OCI-LY7 (cell line): ENCODE results near the gene ACOX1. TPM values are rescaled to one million over a fixed set of nuclear protein-coding genes. Genes with fewer than 3 reads are reported as not detected.

Experiments used
- BruUV-seq: library from RNA; stranded (reverse); fragments of 400-500 nt; replicated peaks from 2 replicates; lab custom pipeline; 2021; lab: Mats Ljungman, UMichigan
- CTCF ChIA-PET: fragments of 300-600 bp; sonication (Branson Sonifier 250); formaldehyde crosslinking; loops from one replicate; lab custom pipeline; 2022; ENCODE audit warnings: antibody characterized with exemption; ENCODE audit not compliant: unreplicated experiment; lab: Charles Lee
- POLR2A ChIA-PET: fragments of 300-600 bp; sonication (Branson Sonifier 250); formaldehyde crosslinking; loops from one replicate; lab custom pipeline; 2022; ENCODE audit warnings: antibody characterized with exemption; lab: Charles Lee
- DNase-seq: peaks from one replicate; pipeline ENCODE4 v3.0.0-alpha.2; 2015; ENCODE audit warnings: low spot score
- H2AFZ ChIP-seq: fragments of 200-600 bp; sonication (generic), shearing (Covaris generic); 2 replicates; pipeline ENCODE4 v1.6.1; 2014; ENCODE audit warnings: mild to moderate bottlenecking, antibody characterized with exemption, low read length, moderate library complexity
- H3K27ac ChIP-seq: fragments of 200-600 bp; sonication (generic); 2 replicates; pipeline ENCODE4 v1.5.1; 2014; ENCODE audit warnings: mixed run types, low read depth, mild to moderate bottlenecking, moderate library complexity, low read length, inconsistent platforms; ENCODE audit not compliant: poor library complexity, severe bottlenecking
- H3K36me3 ChIP-seq: fragments of 200-600 bp; sonication (generic); 2 replicates; pipeline ENCODE4 v1.6.1; 2014; ENCODE audit warnings: mild to moderate bottlenecking, antibody characterized with exemption, low read length, moderate library complexity, mixed read lengths; ENCODE audit not compliant: insufficient read depth
- H3K4me1 ChIP-seq: fragments of 200-600 bp; sonication (generic); 2 replicates; pipeline ENCODE4 v1.5.1; 2014; ENCODE audit warnings: mild to moderate bottlenecking, low read length; ENCODE audit not compliant: insufficient read depth, poor library complexity, severe bottlenecking
- H3K4me2 ChIP-seq: fragments of 200-600 bp; sonication (generic); 2 replicates; pipeline ENCODE4 v1.6.1; 2014; ENCODE audit warnings: mild to moderate bottlenecking, low read length
- H3K4me3 ChIP-seq: fragments of 200-600 bp; sonication (generic); 2 replicates; pipeline ENCODE4 v1.5.1; 2014; ENCODE audit warnings: mild to moderate bottlenecking, low read depth, low read length; ENCODE audit not compliant: poor library complexity, severe bottlenecking
- H3K79me2 ChIP-seq: fragments of 200-600 bp; sonication (generic); 2 replicates; pipeline ENCODE4 v1.6.1; 2016; ENCODE audit warnings: low read depth, mild to moderate bottlenecking, low read length, moderate library complexity, mixed read lengths; ENCODE audit not compliant: insufficient read depth
- H3K9me2 ChIP-seq: fragments of 200-600 bp; sonication (generic); 2 replicates; pipeline ENCODE4 v1.6.1; 2016; ENCODE audit warnings: mild to moderate bottlenecking, low read length, mixed read lengths; ENCODE audit not compliant: insufficient read depth
- H3K9me3 ChIP-seq: fragments of 200-600 bp; sonication (generic); 2 replicates; pipeline ENCODE4 v1.6.1; 2014; ENCODE audit warnings: mild to moderate bottlenecking, mixed run types, low read length, mixed read lengths
- H4K20me1 ChIP-seq: fragments of 200-600 bp; sonication (generic); 2 replicates; pipeline ENCODE4 v1.6.1; 2014; ENCODE audit warnings: mild to moderate bottlenecking, antibody characterized with exemption, low read length, moderate library complexity, mixed read lengths; ENCODE audit not compliant: insufficient read depth
- CTCF ChIP-seq: fragments of 200-600 bp; sonication (generic); conservative IDR thresholded peaks from 2 replicates; pipeline ENCODE4 v1.5.1; 2014; ENCODE audit warnings: mild to moderate bottlenecking, antibody characterized with exemption, low read length, moderate library complexity, mixed read lengths
- EZH2phosphoT487 ChIP-seq: fragments of 200-600 bp; sonication (generic); IDR thresholded peaks from 2 replicates; pipeline ENCODE4 v1.6.1; 2018; ENCODE audit warnings: low read depth, borderline replicate concordance, mild to moderate bottlenecking, mixed run types, antibody characterized with exemption, low read length, moderate library complexity, mixed read lengths
- intact Hi-C: fragments of 100-400 bp; cut with micrococcal nuclease; formaldehyde crosslinking; loops from one replicate; pipeline ENCODE4 v1.10.0; 2022; ENCODE audit not compliant: unreplicated experiment
- total RNA-seq, 2 experiments: library from RNA; depleted of rRNA in 1 of 2; stranded (reverse); fragments of >200 nt in 1 of 2; shearing (Covaris generic) in 1 of 2; gene quantifications; 2 replicates each; pipeline ENCODE4 v1.2.3, GENCODE V29; 2014 to 2022

Gene ACOX1
- total RNA-seq, 2 experiments from 2014 or later = 22.6 to 34.6 TPM

GRCh38 chr17:75892556-75893224 lies 86.3 kb downstream of the ACOX1 start:
- H3K9me3 ChIP-seq = no peaks in the 10 kb centered on the region
- ChIA-PET CTCF (interaction anchor here (0.5 kb wide), 1 partner anchor 48 kb away, joined by 9 read pairs; the partner anchor contains the start of gene UNC13D), POLR2A (interaction anchor here (0.6 kb wide), 1 partner anchor 88 kb away, joined by 3 read pairs; no protein-coding TSS in a partner anchor)
- no peak overlapping the region for H3K4me2 ChIP-seq
- no TSS peak for BruUV-seq
- peaks cover 43% of the 10 kb centered on the region for H3K36me3 ChIP-seq
- no peaks in the 10 kb centered on the region for H4K20me1 ChIP-seq
- no peak for DNase-seq
- no peaks in the 10 kb centered on the region for H3K9me2 ChIP-seq
- H3K4me1 ChIP-seq = peaks cover 23% of the 10 kb centered on the region
- TF ChIP-seq CTCF (no peak), EZH2phosphoT487 (no peak)
- no peak overlapping the region for H2AFZ ChIP-seq
- no peak overlapping the region for H3K4me3 ChIP-seq
- H3K27ac ChIP-seq = no peak overlapping the region
- peaks cover 20% of the 10 kb centered on the region for H3K79me2 ChIP-seq
- intact Hi-C loops = no loop called here

DNA sequence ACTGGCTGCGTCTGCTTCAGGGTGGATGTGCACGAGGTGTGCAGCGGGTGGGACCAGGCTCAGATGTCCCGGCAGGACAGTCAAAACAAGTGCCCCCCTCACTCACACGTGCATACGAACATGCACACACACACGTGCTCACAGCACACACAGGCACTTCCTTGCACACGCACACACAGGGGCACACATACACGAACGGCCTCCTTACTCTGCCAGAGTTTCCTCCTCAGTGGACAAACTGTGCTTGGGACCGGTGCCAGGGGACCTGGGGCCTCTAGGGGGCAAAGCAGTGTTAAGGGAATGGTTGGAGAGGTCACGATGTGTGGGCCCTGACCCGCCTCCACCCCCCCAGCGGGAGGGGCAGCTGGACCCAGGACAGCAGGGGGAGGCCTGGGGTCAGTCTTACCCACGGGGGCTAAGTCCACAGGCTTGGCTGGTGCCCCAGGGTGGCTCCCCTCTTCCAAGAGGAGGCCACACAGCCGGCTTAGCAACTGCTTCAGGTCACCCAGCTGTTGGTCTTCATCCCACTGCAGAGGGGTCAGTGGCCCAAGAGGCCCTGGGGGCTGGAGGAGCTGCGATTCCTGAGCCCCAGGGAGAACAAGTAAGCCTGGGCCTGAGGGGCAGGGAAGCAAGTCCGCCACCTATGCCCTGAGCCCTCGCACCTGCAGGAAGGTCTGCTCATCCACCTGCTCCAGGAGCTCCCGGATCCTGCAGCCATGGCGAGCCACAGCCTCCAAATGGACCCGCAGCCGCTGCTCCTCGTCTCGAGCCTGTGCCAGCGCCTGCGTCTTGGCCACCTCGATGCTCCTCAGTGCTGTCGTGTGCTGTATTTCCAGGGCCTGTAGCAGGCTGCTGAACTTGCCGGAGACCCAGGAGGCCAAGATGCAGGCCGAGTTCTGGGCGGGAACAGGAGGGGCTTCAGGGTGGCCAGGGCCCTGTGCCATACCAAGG lies 87.1 kb downstream of the ACOX1 start:
- CTCF ChIA-PET = interaction anchor here (0.5 to 0.8 kb wide), 2 partner anchors 48 to 203 kb away, joined by 4 to 9 read pairs; partner anchors contain the start of gene UNC13D
- Histone ChIP-seq H3K4me1 (peaks cover 16% of the 10 kb centered on the region), H3K4me3 (no peak overlapping the region), H3K79me2 (peaks cover 20% of the 10 kb centered on the region), H4K20me1 (no peaks in the 10 kb centered on the region), H3K27ac (no peak overlapping the region), H3K36me3 (peaks cover 38% of the 10 kb centered on the region), H3K4me2 (no peak overlapping the region), H2AFZ (no peak overlapping the region), H3K9me2 (no peaks in the 10 kb centered on the region), H3K9me3 (no peaks in the 10 kb centered on the region)
- intact Hi-C loops = no loop called here
- BruUV-seq = no TSS peak
- no peak for DNase-seq
- no peak for TF ChIP-seq CTCF
- no peak for TF ChIP-seq EZH2phosphoT487
- POLR2A ChIA-PET = no interaction called here

Other genes starting within 250 kb of the ACOX1 start
- gene GALK1, start 214.0 kb downstream of the ACOX1 start, total RNA-seq (2014; rRNA removed; shearing (Covaris generic)) = 88.2 and 99.4 TPM in 2 replicates
- 74.8 and 76.5 TPM in 2 replicates for gene GALK1, start 214.0 kb downstream of the ACOX1 start, total RNA-seq (2022)
- gene UNK, start 194.4 kb downstream of the ACOX1 start, total RNA-seq (2014; rRNA removed; shearing (Covaris generic)) = 41.5 and 44.0 TPM in 2 replicates
- gene UNK, start 194.4 kb downstream of the ACOX1 start, total RNA-seq (2022) = 67.6 and 77.3 TPM in 2 replicates
- 7.1 and 8.0 TPM in 2 replicates for gene UNC13D, start 134.8 kb downstream of the ACOX1 start, total RNA-seq (2014; rRNA removed; shearing (Covaris generic))
- gene UNC13D, start 134.8 kb downstream of the ACOX1 start, total RNA-seq (2022) = 12.2 and 17.8 TPM in 2 replicates
- 24.1 and 29.9 TPM in 2 replicates for gene WBP2, start 123.8 kb downstream of the ACOX1 start, total RNA-seq (2014; rRNA removed; shearing (Covaris generic))
- gene WBP2, start 123.8 kb downstream of the ACOX1 start, total RNA-seq (2022) = 117 and 123 TPM in 2 replicates
- 32.7 and 41.9 TPM in 2 replicates for gene TRIM47, start 100.6 kb downstream of the ACOX1 start, total RNA-seq (2014; rRNA removed; shearing (Covaris generic))
- gene TRIM47, start 100.6 kb downstream of the ACOX1 start, total RNA-seq (2022) = 21.6 and 25.9 TPM in 2 replicates
- 45.0 and 54.2 TPM in 2 replicates for gene TRIM65, start 82.2 kb downstream of the ACOX1 start, total RNA-seq (2014; rRNA removed; shearing (Covaris generic))
- 60.4 and 62.9 TPM in 2 replicates for gene TRIM65, start 82.2 kb downstream of the ACOX1 start, total RNA-seq (2022)
- 91.9 and 112 TPM in 2 replicates for gene MRPL38, start 74.3 kb downstream of the ACOX1 start, total RNA-seq (2014; rRNA removed; shearing (Covaris generic))
- gene MRPL38, start 74.3 kb downstream of the ACOX1 start, total RNA-seq (2022) = 175 and 198 TPM in 2 replicates
- gene FBF1, start 38.1 kb downstream of the ACOX1 start, total RNA-seq (2014; rRNA removed; shearing (Covaris generic)) = 34.6 and 38.7 TPM in 2 replicates
- 47.8 and 47.9 TPM in 2 replicates for gene FBF1, start 38.1 kb downstream of the ACOX1 start, total RNA-seq (2022)
- 17.6 and 22.5 TPM in 2 replicates for gene TEN1, start 74 bp upstream of the ACOX1 start, total RNA-seq (2014; rRNA removed; shearing (Covaris generic))
- gene TEN1, start 74 bp upstream of the ACOX1 start, total RNA-seq (2022) = 18.2 and 22.5 TPM in 2 replicates
- 7.3 and 15.9 TPM in 2 replicates for gene CDK3, start 21.7 kb upstream of the ACOX1 start, total RNA-seq (2014; rRNA removed; shearing (Covaris generic))
- gene CDK3, start 21.7 kb upstream of the ACOX1 start, total RNA-seq (2022) = 12.8 and 17.2 TPM in 2 replicates
- gene EVPL, start 48.1 kb upstream of the ACOX1 start, total RNA-seq (2014; rRNA removed; shearing (Covaris generic)) = 5.6 and 9.9 TPM in 2 replicates
- gene EVPL, start 48.1 kb upstream of the ACOX1 start, total RNA-seq (2022) = 5.1 and 6.9 TPM in 2 replicates
- 53.5 and 54.0 TPM in 2 replicates for gene SRP68, start 93.4 kb upstream of the ACOX1 start, total RNA-seq (2014; rRNA removed; shearing (Covaris generic))
- gene SRP68, start 93.4 kb upstream of the ACOX1 start, total RNA-seq (2022) = 199 and 200 TPM in 2 replicates
- gene GALR2, start 95.6 kb upstream of the ACOX1 start, total RNA-seq (2014; rRNA removed; shearing (Covaris generic)) = not detected in 2 replicates
- gene GALR2, start 95.6 kb upstream of the ACOX1 start, total RNA-seq (2022) = 0.63 TPM in 1 of 2 replicates, not detected in the other
- 0.76 TPM in 1 of 2 replicates, not detected in the other for gene ZACN, start 100.0 kb upstream of the ACOX1 start, total RNA-seq (2014; rRNA removed; shearing (Covaris generic))
- gene ZACN, start 100.0 kb upstream of the ACOX1 start, total RNA-seq (2022) = 0.33 and 1.2 TPM in 2 replicates
- 118 and 122 TPM in 2 replicates for gene EXOC7, start 124.6 kb upstream of the ACOX1 start, total RNA-seq (2014; rRNA removed; shearing (Covaris generic))
- gene EXOC7, start 124.6 kb upstream of the ACOX1 start, total RNA-seq (2022) = 173 and 175 TPM in 2 replicates
- gene FOXJ1, start 162.1 kb upstream of the ACOX1 start, total RNA-seq (2014; rRNA removed; shearing (Covaris generic)) = not detected in 2 replicates
- not detected in 2 replicates for gene FOXJ1, start 162.1 kb upstream of the ACOX1 start, total RNA-seq (2022)